A673 (cell line): ENCODE measurements around the gene WNT11.

Experiments used
- CTCF ChIP-seq: fragments of 300-800, 200-600 bp; sonication (generic); conservative IDR thresholded peaks from 2 replicates; pipeline ENCODE4 v1.5.1; 2017; ENCODE audit warnings: low read depth, mild to moderate bottlenecking, antibody characterized with exemption, low read length, moderate library complexity, mixed read lengths
- EZH2 ChIP-seq: fragments of 200-600 bp; sonication (generic); IDR thresholded peaks from 2 replicates; pipeline ENCODE4 v1.6.1; 2017; ENCODE audit warnings: borderline replicate concordance, low read depth, mild to moderate bottlenecking, mixed read lengths, antibody characterized with exemption, low read length; ENCODE audit not compliant: poor library complexity, severe bottlenecking

GRCh38 chr11:76170468-76170867, 35.8 kb downstream of the WNT11 start:
- TF ChIP-seq CTCF (no peak), EZH2 (no peak)
